ENCODE measurements around the gene FRY. TPM values are rescaled to one million over a fixed set of nuclear protein-coding genes. Genes with fewer than 3 reads are reported as not detected.

FRY gene
- total and polyA plus RNA-seq, 2 of the 13 experiments (the other 11 are each of a cell fraction or from before 2014, with no cell fraction given): 8.2 to 13.1 TPM

DNA sequence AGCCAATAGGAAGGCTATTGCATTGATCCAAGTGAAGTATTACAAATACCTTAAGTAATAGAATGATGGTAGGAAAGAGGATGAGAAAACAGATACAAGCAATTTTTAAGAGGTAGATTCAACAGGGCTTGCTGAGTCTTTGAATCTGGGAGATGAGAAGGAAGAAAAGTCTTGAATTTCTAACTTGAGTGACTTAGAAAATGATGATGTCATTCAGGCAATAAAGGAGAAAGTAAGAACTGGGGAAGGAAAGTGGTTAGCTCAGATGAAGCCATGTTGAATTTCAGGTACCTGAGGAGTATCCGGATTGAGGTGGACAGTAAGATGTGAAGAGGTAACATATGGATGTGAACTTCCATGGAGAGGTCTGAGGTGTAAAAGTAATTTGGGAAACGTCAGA is 15.5 kb upstream of the FRY start:
- FAIRE-seq (no peak), ATAC-seq (no peak)
- CTCF ChIA-PET (ENCODE audit: low intra/inter-chr PET ratio, low total read pairs): no interaction called here

DNA sequence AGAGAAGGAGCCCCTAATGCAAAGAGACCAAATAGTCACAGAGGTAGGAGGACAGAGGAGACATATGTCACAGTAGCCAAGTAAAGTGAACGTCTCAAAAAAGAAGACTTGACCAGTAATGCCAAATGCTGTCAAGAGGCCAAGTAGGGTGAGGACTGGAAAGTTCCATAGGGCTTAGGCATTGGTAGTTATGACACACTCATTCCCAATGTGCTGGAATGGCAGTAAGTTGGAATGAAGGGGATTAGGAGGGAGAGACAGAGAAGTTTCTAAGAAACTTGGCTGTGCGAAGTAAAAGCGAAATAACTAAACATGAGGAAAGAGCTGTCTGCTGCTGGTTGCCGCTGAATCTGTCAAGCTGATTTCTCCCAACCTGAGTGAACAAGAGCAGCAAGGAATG is 14.9 kb upstream of the FRY start:
- FAIRE-seq (no peak), DNase-seq (ENCODE audit: low spot score) (no peak), ATAC-seq (no peak)
- H3K4me2 ChIP-seq (ENCODE audit: low read depth, low read length): no peak overlapping the region
- H3K4me3 ChIP-seq (replicated peaks in 1 of 3; ENCODE audit: insufficient read depth in 1 of 3, low read depth in 2 of 3, low read length in 3 of 3): no peak overlapping the region
- no peaks in the 10 kb centered on the region for H3K36me3 ChIP-seq (replicated peaks in 1 of 2; ENCODE audit: control insufficient read depth in 1 of 2, insufficient read depth in 2 of 2, low read length in 2 of 2)
- no peaks in the 10 kb centered on the region for H3K79me2 ChIP-seq (ENCODE audit: insufficient read depth, low read length)
- H3K4me1 ChIP-seq (ENCODE audit: insufficient read depth, low read length): peaks cover 20% of the 10 kb centered on the region; the same call in 1 of the 2 replicates
- no peak overlapping the region for H3K27ac ChIP-seq (ENCODE audit: extremely low read length, insufficient read depth, low read length)
- intact Hi-C loops (cut with micrococcal nuclease; ENCODE audit: unreplicated experiment): loop anchor here (5.0 kb wide), 1 partner anchor 126 kb away; no protein-coding TSS in a partner anchor
- TF ChIP-seq MBNL3 (CRISPR knock-in tag; conservative IDR thresholded peaks at IDR 0.05) (no peak), ZNF773 (CRISPR knock-in tag; IDR thresholded peaks at IDR 0.05; ENCODE audit: borderline replicate concordance) (no peak), RAD21 (CRISPR knock-in tag; IDR thresholded peaks at IDR 0.05) (no peak), ZNF775 (CRISPR knock-in tag; IDR thresholded peaks at IDR 0.05; ENCODE audit: borderline replicate concordance) (no peak), PLRG1 (conservative IDR thresholded peaks at IDR 0.05) (no peak), ZBTB7B (CRISPR knock-in tag; IDR thresholded peaks at IDR 0.05) (no peak)
- H3K27me3 ChIP-seq (ENCODE audit: control insufficient read depth in 1 of 2, insufficient read depth in 2 of 2, low read length in 2 of 2): no peaks in the 10 kb centered on the region
- no peaks in the 10 kb centered on the region for H4K20me1 ChIP-seq (ENCODE audit: insufficient read depth, low read length)
- POLR2A ChIA-PET: no interaction called here
- in situ Hi-C loops (cut with HindIII; ENCODE audit: extremely low pct_ligation_motif_present, low pct_unique_long_range_greater_than_20kb): loop anchor here (5.0 kb wide), 1 partner anchor 296 kb away; no protein-coding TSS in a partner anchor
- WGBS (ENCODE audit: low lambda C conversion rate): 74% methylated on average over 4 of the region's 4 CpGs
- no peaks in the 10 kb centered on the region for H3K9me3 ChIP-seq (ENCODE audit: low read length)
- CTCF ChIA-PET (ENCODE audit: low intra/inter-chr PET ratio, low total read pairs): no interaction called here
- no TSS peak for BruUV-seq (replicated peaks)
- H2AFZ ChIP-seq (ENCODE audit: low read length): no peak overlapping the region
- H3K9ac ChIP-seq (ENCODE audit: insufficient read depth, low read depth, low read length): no peak overlapping the region

More for the DNA sequence above, 15.5 kb upstream of the FRY start:
- Histone ChIP-seq H2AFZ (ENCODE audit: low read length) (no peak overlapping the region), H3K79me2 (ENCODE audit: insufficient read depth, low read length) (no peaks in the 10 kb centered on the region), H3K4me2 (ENCODE audit: low read depth, low read length) (no peak overlapping the region), H3K9ac (ENCODE audit: insufficient read depth, low read depth, low read length) (no peak overlapping the region), H3K9me3 (ENCODE audit: low read length) (no peaks in the 10 kb centered on the region), H3K27ac (ENCODE audit: extremely low read length, insufficient read depth, low read length) (no peak overlapping the region), H3K36me3 (replicated peaks in 1 of 2; ENCODE audit: control insufficient read depth in 1 of 2, insufficient read depth in 2 of 2, low read length in 2 of 2) (no peaks in the 10 kb centered on the region), H4K20me1 (ENCODE audit: insufficient read depth, low read length) (no peaks in the 10 kb centered on the region), H3K4me1 (ENCODE audit: insufficient read depth, low read length) (peaks cover 20% of the 10 kb centered on the region; the same call in 1 of the 2 replicates), H3K27me3 (ENCODE audit: control insufficient read depth in 1 of 2, insufficient read depth in 2 of 2, low read length in 2 of 2) (no peaks in the 10 kb centered on the region), H3K4me3 (replicated peaks in 1 of 3; ENCODE audit: insufficient read depth in 1 of 3, low read depth in 2 of 3, low read length in 3 of 3) (no peak overlapping the region)
- TF ChIP-seq KLF12 (CRISPR knock-in tag; IDR thresholded peaks at IDR 0.05; ENCODE audit: borderline replicate concordance) (no peak), PRMT3 (CRISPR knock-in tag; IDR thresholded peaks at IDR 0.05; ENCODE audit: borderline replicate concordance, low read depth) (no peak), ATF7 (IDR thresholded peaks at IDR 0.05) (peak; percentile 94), ATF7 (CRISPR knock-in tag; IDR thresholded peaks at IDR 0.05) (no peak), ARHGAP35 (CRISPR knock-in tag; IDR thresholded peaks at IDR 0.05; ENCODE audit: borderline replicate concordance) (no peak), SALL2 (CRISPR knock-in tag; IDR thresholded peaks at IDR 0.05) (no peak), MAFF (IDR thresholded peaks at IDR 0.05; ENCODE audit: low read depth, low read length) (no peak), ZNF850 (CRISPR knock-in tag; conservative IDR thresholded peaks at IDR 0.05) (no peak), CREB1 (IDR thresholded peaks at IDR 0.05) (0 out of 2 replicates have a peak, but pooled peaks have one; percentile 24), CREB1 (CRISPR knock-in tag; IDR thresholded peaks at IDR 0.05) (no peak), SMC3 (IDR thresholded peaks at IDR 0.05; ENCODE audit: low read length) (no peak)
- TF ChIP-seq, protein P1, sequence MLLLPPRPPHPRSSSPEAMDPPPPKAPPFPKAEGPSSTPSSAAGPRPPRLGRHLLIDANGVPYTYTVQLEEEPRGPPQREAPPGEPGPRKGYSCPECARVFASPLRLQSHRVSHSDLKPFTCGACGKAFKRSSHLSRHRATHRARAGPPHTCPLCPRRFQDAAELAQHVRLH (CRISPR knock-in tag; IDR thresholded peaks at IDR 0.05; ENCODE audit: borderline replicate concordance, low read depth): no peak
- intact Hi-C loops (cut with micrococcal nuclease; ENCODE audit: unreplicated experiment): loop anchor here (5.0 kb wide), 1 partner anchor 126 kb away; no protein-coding TSS in a partner anchor
- DNase-seq (ENCODE audit: low spot score): no peak
- no TSS peak for BruUV-seq (replicated peaks)
- in situ Hi-C loops (cut with HindIII; ENCODE audit: extremely low pct_ligation_motif_present, low pct_unique_long_range_greater_than_20kb): loop anchor here (5.0 kb wide), 1 partner anchor 296 kb away; no protein-coding TSS in a partner anchor
- POLR2A ChIA-PET: no interaction called here
- WGBS (ENCODE audit: low lambda C conversion rate): 33% methylated on average over 2 of the region's 2 CpGs

Measured in HepG2 (cell line).